NOMO-1 (cell line): ENCODE results near the gene BAHCC1.
A peak's percentile ranks its signal among the peaks of the same experiment; 100 is the strongest.
"Not testable (repeated sequence)": the region's sequence is repeated elsewhere in the genome, so short reads cannot be mapped to it uniquely, and the experiment has no call there.

Experiments
- DNase-seq, 2 experiments: peaks; one replicate each; lab custom pipeline; 2025; ENCODE audit not compliant: unreplicated experiment in 2 of 2; lab: John Stamatoyannopoulos, UW

The BAHCC1 gene

GRCh38 chr17:81394921-81395599 is at the start of gene BAHCC1:
Gene BAHCC1 (plus strand): TSS chr17:81395457. CDS start chr17:81399740, 4,283 bp downstream.
- DNase-seq, result peak; percentile 97 to 98

- peak; percentile 92 to 98 for DNase-seq
Observed at GRCh38 chr17:81346090-81346907, 49.0 kb upstream of the BAHCC1 start.

- DNase-seq, result no peak
Observed at GRCh38 chr17:81346908-81347349, 48.3 kb upstream of the BAHCC1 start.

DNA sequence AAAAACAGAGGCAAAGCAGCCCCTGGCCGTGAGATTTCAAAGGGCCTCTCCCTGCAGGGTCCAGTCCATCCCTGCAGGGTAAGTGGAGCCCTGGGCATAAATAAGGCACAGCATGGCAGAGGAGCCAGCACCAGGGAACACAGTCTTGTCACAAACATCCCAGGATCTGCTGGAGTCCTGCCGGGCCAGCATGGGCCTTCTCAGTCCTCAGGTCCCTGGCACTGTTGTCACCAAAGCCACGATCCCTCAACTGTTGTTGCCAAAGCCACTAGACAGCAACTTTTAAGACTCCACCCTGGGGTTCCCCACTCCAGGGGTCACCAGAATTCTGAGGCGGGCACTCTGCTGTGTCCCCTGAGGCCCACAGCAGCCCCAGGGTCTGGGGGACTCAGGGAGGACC is 47.8 kb upstream of the BAHCC1 start:
- DNase-seq, result no peak

DNA sequence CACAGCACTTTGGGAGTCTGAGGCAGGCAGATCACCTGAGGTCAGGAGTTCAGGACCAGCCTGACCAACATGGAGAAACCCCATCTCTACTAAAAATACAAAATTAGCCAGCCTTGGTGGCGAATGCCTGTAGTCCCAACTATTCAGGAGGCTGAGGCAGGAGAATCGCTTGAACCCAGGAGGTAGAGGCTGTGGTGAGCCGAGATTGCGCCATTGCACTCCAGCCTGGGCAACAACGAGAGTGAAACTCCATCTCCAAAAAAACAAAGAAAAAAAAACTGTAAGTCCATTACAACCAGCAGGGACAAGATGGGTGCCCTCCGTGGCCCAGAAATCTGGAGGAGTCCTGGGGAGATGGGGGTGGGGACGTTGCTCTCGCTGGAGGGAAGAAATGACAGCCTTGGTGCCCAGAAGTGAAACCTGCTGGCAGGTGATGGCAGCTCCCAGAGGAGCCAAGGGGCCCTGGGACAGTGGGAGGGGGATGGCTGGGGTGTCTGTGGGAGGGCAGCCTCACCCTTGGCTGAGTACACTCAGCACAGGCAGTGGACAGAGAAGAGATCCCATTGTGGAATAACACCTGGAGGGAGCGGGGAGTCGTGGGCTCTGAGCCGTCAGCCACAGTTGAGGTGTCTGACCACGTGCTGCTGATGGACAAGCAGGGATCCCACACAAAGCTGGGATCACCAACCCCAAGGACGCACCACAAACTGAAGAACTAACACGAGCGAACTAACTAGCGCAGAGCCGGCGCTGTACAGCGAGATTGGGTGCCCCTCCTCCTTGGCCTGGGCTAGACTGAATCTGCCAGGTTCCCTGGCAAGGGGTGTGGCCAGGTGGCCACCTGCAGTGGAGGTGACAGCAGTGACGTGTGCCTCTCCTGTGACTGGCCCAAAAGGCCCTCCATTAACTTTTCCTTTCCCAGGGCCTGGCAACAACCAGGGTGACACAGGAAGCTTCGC is 46.9 kb upstream of the BAHCC1 start:
- no peak for DNase-seq

DNA sequence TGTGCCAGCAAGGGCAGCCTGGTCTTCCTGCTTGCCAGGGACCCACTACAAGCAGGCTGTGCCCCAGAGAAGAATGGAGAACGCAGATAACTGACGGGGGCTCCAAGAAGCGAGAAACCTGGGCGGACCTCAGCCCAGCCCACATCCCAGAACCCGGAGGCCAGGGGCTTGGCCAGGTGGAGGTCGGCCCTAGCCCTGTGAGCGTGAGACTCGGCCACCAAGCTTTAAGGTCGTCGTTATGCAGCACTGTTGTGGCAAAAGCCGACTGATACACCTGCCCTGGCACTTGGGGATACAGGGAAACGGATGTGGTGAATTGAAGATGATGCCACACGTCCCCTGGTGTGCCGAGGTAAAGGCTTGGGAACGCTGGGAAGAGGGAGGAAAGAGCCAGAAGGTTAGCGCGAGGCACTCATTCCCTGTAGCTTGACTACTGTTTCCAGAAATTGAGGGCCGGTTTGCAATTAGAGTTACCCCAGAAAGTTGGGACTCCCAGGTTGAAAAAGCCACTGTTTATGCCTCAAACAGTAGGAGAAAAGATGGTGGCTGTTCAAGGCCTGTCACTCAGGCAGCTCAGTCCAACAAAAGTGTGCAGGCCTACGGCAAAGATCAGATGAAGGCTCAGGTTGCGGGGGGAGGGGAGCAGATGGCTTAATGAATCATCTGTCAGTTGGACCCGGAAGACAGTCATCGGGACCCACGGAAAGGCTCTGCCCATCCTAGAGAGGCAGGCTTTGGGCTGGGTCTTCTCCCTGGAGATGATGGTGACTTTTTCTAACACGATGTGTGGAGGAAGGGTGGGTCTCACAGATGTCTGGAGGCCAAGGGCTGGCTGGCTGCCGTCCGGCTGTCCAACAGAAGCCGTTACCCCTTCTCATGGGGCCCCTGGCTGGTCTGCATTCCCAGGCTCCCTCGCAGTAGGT is 45.6 kb upstream of the BAHCC1 start:
- DNase-seq, result peak; percentile 62 to 75

GRCh38 chr17:81350320-81350890 is 44.9 kb upstream of the BAHCC1 start:
- peak; percentile 60 to 69 for DNase-seq

GRCh38 chr17:81351329-81352052 is 43.8 kb upstream of the BAHCC1 start:
- DNase-seq, result not testable (repeated sequence)

DNA sequence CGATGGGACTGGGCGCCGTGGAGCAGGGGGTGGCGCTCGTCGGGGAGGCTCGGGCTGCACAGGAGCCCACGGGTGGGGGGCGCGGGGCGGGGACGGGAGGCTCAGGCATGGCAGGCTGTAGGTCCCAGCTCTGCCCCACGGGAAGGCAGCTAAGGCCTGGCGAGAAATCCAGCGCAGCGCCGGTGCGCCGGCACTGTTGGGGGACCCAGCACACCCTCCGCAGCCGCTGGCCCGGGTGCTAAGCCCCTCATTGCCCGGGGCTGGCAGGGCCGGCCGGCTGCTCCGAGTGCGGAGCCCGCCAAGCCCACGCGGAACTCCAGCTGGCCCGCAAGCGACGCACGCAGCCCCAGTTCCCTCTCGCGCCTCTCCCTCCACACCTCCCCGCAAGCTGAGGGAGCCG is 43.2 kb upstream of the BAHCC1 start:
- not testable (repeated sequence) for DNase-seq

DNA sequence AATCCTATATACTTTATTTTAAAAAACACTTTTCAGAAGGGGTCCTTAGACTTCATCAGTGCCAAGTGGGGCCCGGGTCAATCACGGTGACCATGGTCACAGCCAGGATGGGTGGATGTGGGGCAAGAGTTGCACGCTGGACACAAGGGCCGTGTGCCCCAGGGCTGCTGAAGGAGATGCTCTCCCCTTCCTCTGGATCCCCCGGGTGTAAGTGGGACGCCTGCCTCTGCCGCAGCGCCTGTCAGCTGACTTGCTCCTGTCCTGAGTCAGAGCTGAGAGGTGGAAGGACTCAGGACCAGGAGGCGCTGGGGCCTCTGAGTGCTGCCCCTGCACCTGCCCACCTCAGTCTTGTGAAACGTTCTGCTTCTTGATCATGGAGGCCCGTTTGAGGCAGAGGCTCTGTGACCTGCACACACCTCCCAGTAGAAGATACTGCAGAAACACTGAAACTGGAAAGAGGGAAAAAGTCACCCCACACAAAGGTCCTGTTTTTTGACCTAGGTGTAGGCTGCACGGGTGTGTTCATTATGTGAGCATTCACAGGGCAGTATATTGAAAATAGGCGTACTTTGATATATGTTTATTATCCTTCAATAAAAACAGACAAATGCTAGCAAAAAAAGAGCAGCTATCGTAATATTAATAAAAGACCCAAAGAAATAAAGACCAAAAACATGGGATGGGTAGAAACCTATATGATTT is 40.9 kb upstream of the BAHCC1 start:
- DNase-seq, result no peak

DNA sequence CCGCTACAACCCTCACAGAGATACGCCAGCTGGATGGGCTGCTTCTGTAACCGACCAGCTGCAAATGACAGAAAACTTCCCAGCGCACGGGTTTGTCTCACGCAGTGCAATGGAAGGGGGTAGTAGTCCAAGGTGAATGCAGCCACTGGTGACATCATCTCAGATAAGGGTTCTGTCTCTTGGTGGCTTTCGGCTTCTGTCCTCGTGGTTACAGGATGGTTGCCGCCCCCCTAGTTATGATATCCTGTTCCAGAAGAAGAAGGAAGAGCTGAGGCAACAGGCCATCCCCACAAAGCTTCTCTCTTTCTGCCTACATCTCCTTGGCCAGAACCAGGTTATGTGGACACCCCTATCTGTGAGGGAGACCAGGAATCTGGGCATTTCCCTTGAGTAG is 40.3 kb upstream of the BAHCC1 start:
- peak; percentile 66 to 85 for DNase-seq

- DNase-seq, result no peak
Observed at GRCh38 chr17:81359218-81359617, 36.0 kb upstream of the BAHCC1 start.

- not testable (repeated sequence) for DNase-seq
Observed at GRCh38 chr17:81362001-81362400, 33.3 kb upstream of the BAHCC1 start.

GRCh38 chr17:81364278-81365147 is 30.7 kb upstream of the BAHCC1 start:
- no peak for DNase-seq

GRCh38 chr17:81365148-81365600 is 30.1 kb upstream of the BAHCC1 start:
- no peak for DNase-seq

GRCh38 chr17:81365601-81366585 is 29.4 kb upstream of the BAHCC1 start:
- peak; percentile 39 to 73 for DNase-seq
